Liver (tissue), 3 donors: ENCODE results near the gene CHN1.

Experiments used
- ATF3 ChIP-seq: IDR thresholded peaks from 2 replicates; pipeline ENCODE4 v1.6.1; 2016; ENCODE audit warnings: antibody characterized with exemption
- CTCF ChIP-seq: fragments of 150-350 bp; IDR thresholded peaks from 2 replicates; pipeline ENCODE4 v1.5.1; 2017; ENCODE audit warnings: improper control_type of control experiment, low read depth, low read length; ENCODE audit not compliant: missing input control
- GABPA ChIP-seq, 2 donors: IDR thresholded peaks in 1 of 2; conservative IDR thresholded peaks in 1 of 2; 2 replicates each; pipeline ENCODE4 v1.6.1; 2016; ENCODE audit warnings: antibody characterized with exemption in 2 of 2, mild to moderate bottlenecking in 1 of 2, moderate library complexity in 1 of 2
- SP1 ChIP-seq: IDR thresholded peaks from 2 replicates; pipeline ENCODE4 v1.6.1; 2018; ENCODE audit warnings: antibody characterized with exemption, mild to moderate bottlenecking
- donor health status: healthy.
- donor health status: healthy.

- TF ChIP-seq CTCF (no peak), SP1 (no peak), GABPA (IDR thresholded peaks at IDR 0.05 in 1 of 2, conservative IDR thresholded peaks at IDR 0.05 in 1 of 2) (no peak), ATF3 (no peak)
Measured at GRCh38 chr2:174967691-174968260, 37.4 kb downstream of the CHN1 start.
